Activated gamma-delta T cell treated with anti-CD3 and anti-CD28 coated beads, Interleukin-2, amount 50 U/mL, for 16 hours (primary cell): ENCODE measurements around the gene RAB40C.

Source experiments
- DNase-seq: peaks from one replicate; pipeline ENCODE4 v3.0.0-alpha.2; 2020; ENCODE audit warnings: low read depth

RAB40C gene

GRCh38 chr16:559021-559380, 30.9 kb upstream of the RAB40C start:
- DNase-seq = no peak

GRCh38 chr16:559411-560203, 30.3 kb upstream of the RAB40C start:
- no peak for DNase-seq

- DNase-seq = no peak
These were observed 29.6 kb upstream of the RAB40C start, which contains the start of gene PRR35 for GRCh38 chr16:560204-560700. Gene PRR35 (plus strand): TSS chr16:560394. CDS start chr16:563295, 2,901 bp downstream.

- no peak for DNase-seq
These were observed 29.0 kb upstream of the RAB40C start for GRCh38 chr16:560701-561412.

- no peak for DNase-seq
These were observed 28.5 kb upstream of the RAB40C start for GRCh38 chr16:561413-561794.

- no peak for DNase-seq
These were observed 27.6 kb upstream of the RAB40C start for GRCh38 chr16:561957-562938.

- no peak for DNase-seq
These were observed 26.7 kb upstream of the RAB40C start for GRCh38 chr16:563072-563644.

- DNase-seq = no peak
These were observed 25.0 kb upstream of the RAB40C start for GRCh38 chr16:564690-565418.

- DNase-seq = no peak
These were observed 24.2 kb upstream of the RAB40C start for GRCh38 chr16:565419-566330.

GRCh38 chr16:566475-567372, 23.1 kb upstream of the RAB40C start, which contains the start of gene NHLRC4:
Gene NHLRC4 (plus strand): TSS chr16:567005. CDS start chr16:568048, 1,043 bp downstream.
- DNase-seq = no peak

GRCh38 chr16:567373-568256, 22.3 kb upstream of the RAB40C start:
- DNase-seq = no peak

- no peak for DNase-seq
These were observed 21.2 kb upstream of the RAB40C start for GRCh38 chr16:568401-569258.

- peak; percentile 39 for DNase-seq
These were observed 20.2 kb upstream of the RAB40C start, which contains the start of gene PIGQ for GRCh38 chr16:569445-570254. Gene PIGQ (plus strand): TSS chr16:569968. CDS start chr16:574075, 4,107 bp downstream.

- no peak for DNase-seq
These were observed 16.8 kb upstream of the RAB40C start for GRCh38 chr16:572865-573650.
